A549 (cell line): ENCODE data around the gene PDHX.

ENCODE experiments used
- ZFP36 ChIP-seq: fragments of 450-650 bp; IDR thresholded peaks from 2 replicates; pipeline ENCODE4 v1.6.1; 2014; ENCODE audit warnings: borderline replicate concordance; ENCODE audit not compliant: partially characterized antibody
- TF ChIP-seq, protein P1 (sequence below): fragments of 450-650 bp; IDR thresholded peaks from 2 replicates; pipeline ENCODE4 v1.6.1; 2014; ENCODE audit warnings: antibody characterized with exemption

DNA sequence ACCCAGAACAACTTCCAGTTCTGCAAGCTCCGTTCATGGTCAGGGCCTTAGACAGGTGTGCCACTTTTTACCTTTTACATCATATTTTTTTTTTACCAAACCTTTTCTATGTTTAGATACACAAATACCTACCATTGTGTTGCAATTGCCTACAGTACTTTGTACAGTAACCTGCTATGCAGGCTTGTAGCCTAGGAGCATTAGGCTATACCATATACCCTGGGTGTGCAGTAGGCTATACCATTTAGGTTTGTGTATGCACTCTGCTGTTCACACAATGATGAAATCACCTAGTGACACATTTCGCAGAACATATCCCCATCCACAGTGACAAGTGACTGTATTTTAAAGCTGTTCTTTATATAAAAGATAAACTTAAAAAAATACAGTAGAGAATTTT lies 29.8 kb upstream of the PDHX start:
- no peak for TF ChIP-seq ZFP36
- TF ChIP-seq, protein P1, sequence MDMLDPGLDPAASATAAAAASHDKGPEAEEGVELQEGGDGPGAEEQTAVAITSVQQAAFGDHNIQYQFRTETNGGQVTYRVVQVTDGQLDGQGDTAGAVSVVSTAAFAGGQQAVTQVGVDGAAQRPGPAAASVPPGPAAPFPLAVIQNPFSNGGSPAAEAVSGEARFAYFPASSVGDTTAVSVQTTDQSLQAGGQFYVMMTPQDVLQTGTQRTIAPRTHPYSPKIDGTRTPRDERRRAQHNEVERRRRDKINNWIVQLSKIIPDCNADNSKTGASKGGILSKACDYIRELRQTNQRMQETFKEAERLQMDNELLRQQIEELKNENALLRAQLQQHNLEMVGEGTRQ: no peak
